Measurements from ENCODE around the gene CITED2.
A peak's percentile ranks its signal among the peaks of the same experiment; 100 is the strongest.

DNA sequence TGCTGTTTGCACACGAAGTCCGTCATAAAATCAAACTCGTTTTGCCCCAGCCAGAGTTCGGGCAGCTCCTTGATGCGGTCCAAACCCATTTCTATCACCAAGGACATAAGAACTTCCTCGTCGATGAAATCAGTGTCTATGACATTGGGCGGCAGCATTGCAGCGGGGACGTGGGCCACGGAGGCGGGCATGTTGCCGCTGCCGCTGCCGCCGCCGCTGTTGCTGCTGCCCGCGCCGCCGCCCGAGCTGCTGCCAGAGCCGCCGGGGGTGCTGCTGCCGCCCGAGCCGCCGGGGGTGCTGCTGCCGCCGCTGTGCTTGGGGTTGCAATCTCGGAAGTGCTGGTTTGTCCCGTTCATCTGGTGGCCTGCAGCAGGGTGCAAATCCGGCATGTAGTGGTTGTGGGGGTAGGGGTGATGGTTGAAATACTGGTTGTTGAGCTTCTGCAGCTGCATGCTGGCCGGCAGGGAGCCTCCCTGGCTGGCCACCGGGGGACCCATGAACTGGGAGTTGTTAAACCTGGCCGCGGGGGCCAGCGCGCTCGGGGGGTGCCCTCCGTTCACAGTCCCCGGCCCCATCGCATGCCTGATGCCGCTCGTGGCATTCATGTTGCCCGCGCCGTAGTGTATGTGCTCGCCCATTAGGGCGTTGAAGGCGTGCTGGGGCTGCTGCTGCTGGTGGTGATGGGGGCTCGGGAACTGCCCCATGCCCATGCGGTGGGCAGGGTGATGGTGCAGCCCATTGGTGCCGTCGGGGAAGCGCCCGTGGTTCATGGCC is 1.1 kb downstream of the CITED2 start:
- TF ChIP-seq CTCF (IDR thresholded peaks at IDR 0.05 in 4 of 5, conservative IDR thresholded peaks at IDR 0.05 in 1 of 5) (peak in 4 of 5 experiments; percentile 31 to 39 (median 35)), POLR2A (IDR thresholded peaks at IDR 0.05) (no peak)
